ENCODE measurements around the gene RAB33A.

DNA sequence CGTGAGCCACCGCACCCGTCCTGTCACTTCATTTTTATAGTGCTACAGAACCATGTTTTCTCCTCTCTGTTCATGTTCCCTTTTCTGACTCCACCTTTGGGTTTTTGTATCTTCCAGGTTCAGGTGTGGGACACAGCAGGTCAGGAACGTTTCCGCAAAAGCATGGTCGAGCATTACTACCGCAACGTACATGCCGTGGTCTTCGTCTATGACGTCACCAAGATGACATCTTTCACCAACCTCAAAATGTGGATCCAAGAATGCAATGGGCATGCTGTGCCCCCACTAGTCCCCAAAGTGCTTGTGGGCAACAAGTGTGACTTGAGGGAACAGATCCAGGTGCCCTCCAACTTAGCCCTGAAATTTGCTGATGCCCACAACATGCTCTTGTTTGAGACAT, 12.4 kb downstream of the RAB33A start:
- TF ChIP-seq ELF4 (IDR thresholded peaks at IDR 0.05) (no peak), TARDBP (IDR thresholded peaks at IDR 0.05) (no peak), SP1 (IDR thresholded peaks at IDR 0.05) (no peak), FOXA1 (IDR thresholded peaks at IDR 0.05) (no peak), FOXM1 (IDR thresholded peaks at IDR 0.05; ENCODE audit: borderline replicate concordance) (no peak), SUZ12 (IDR thresholded peaks at IDR 0.05) (no peak), BHLHE40 (IDR thresholded peaks at IDR 0.05; ENCODE audit: borderline replicate concordance) (no peak), ARNT (IDR thresholded peaks at IDR 0.05) (no peak), ZNF384 (IDR thresholded peaks at IDR 0.05) (no peak)
- TF ChIP-seq, protein P1, sequence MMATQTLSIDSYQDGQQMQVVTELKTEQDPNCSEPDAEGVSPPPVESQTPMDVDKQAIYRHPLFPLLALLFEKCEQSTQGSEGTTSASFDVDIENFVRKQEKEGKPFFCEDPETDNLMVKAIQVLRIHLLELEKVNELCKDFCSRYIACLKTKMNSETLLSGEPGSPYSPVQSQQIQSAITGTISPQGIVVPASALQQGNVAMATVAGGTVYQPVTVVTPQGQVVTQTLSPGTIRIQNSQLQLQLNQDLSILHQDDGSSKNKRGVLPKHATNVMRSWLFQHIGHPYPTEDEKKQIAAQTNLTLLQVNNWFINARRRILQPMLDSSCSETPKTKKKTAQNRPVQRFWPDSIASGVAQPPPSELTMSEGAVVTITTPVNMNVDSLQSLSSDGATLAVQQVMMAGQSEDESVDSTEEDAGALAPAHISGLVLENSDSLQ (IDR thresholded peaks at IDR 0.05): no peak

All from HEK293T (cell line).